Measurements from ENCODE around the gene STARD10.
A peak's percentile ranks its signal among the peaks of the same experiment; 100 is the strongest.

The STARD10 gene

GRCh38 chr11:72741849-72742512 lies 51.9 kb downstream of the STARD10 start:
- DNase-seq, result no peak

GRCh38 chr11:72741429-72741833 lies 52.4 kb downstream of the STARD10 start:
- no peak for DNase-seq

GRCh38 chr11:72740562-72741428 lies 53.1 kb downstream of the STARD10 start:
- DNase-seq, result no peak

- no peak for DNase-seq
Observed at GRCh38 chr11:72740060-72740424, 53.8 kb downstream of the STARD10 start.

GRCh38 chr11:72739240-72740059 lies 54.4 kb downstream of the STARD10 start:
- no peak for DNase-seq

GRCh38 chr11:72738199-72739141 lies 55.4 kb downstream of the STARD10 start:
- no peak for DNase-seq

- DNase-seq, result no peak
Observed at GRCh38 chr11:72737336-72737735, 56.5 kb downstream of the STARD10 start.

- no peak for DNase-seq
Observed at GRCh38 chr11:72736452-72737069, 57.3 kb downstream of the STARD10 start.

GRCh38 chr11:72735495-72736027 lies 58.3 kb downstream of the STARD10 start:
- no peak for DNase-seq

- DNase-seq, result no peak
Observed at GRCh38 chr11:72732329-72732728, 61.5 kb downstream of the STARD10 start.

- no peak for DNase-seq
Observed at GRCh38 chr11:72730737-72731136, 63.1 kb downstream of the STARD10 start.

- DNase-seq, result no peak
Observed at GRCh38 chr11:72730243-72730642, 63.6 kb downstream of the STARD10 start.

GRCh38 chr11:72727521-72727920 lies 66.3 kb downstream of the STARD10 start:
- DNase-seq, result no peak

GRCh38 chr11:72726266-72727220 lies 67.3 kb downstream of the STARD10 start:
- DNase-seq, result no peak

GRCh38 chr11:72725724-72726028 lies 68.2 kb downstream of the STARD10 start:
- DNase-seq, result no peak

- peak; percentile 75 for DNase-seq
Observed at GRCh38 chr11:72724851-72725723, 68.8 kb downstream of the STARD10 start.

GRCh38 chr11:72724021-72724551 lies 69.8 kb downstream of the STARD10 start:
- no peak for DNase-seq

- DNase-seq, result no peak
Observed at GRCh38 chr11:72723508-72723907, 70.3 kb downstream of the STARD10 start.
